CD4-positive, CD25-positive, alpha-beta regulatory T cell (primary cell): ENCODE results near the gene THRAP3. TPM values are rescaled to one million over a fixed set of nuclear protein-coding genes. Genes with fewer than 3 reads are reported as not detected.

ENCODE experiments used
- ATAC-seq, 2 donors: fragments of 150-1000 bp; cut with Tn5 transposase; one replicate each; pipeline ENCODE4 v1.10.0; 2021; ENCODE audit warnings: low read depth in 2 of 2, moderate number of reproducible peaks in 2 of 2, moderate library complexity in 1 of 2
- DNase-seq, 3 donors: peaks; one replicate each; pipeline versions ENCODE4 v3.0.0 to v3.0.0-alpha.2; 2012 to 2022; ENCODE audit warnings: mixed read lengths in 1 of 3
- H3K27ac ChIP-seq: one replicate; pipeline ENCODE4 v1.7.0; 2013; ENCODE audit warnings: mild to moderate bottlenecking, low read length; ENCODE audit not compliant: insufficient read depth, poor library complexity, severe bottlenecking
- H3K27me3 ChIP-seq: one replicate; pipeline ENCODE4 v1.7.0; 2013; ENCODE audit warnings: low read length; ENCODE audit not compliant: control insufficient read depth, insufficient read depth
- H3K36me3 ChIP-seq: one replicate; pipeline ENCODE4 v1.7.0; 2013; ENCODE audit warnings: mild to moderate bottlenecking, low read length, moderate library complexity; ENCODE audit not compliant: control insufficient read depth, insufficient read depth
- H3K4me1 ChIP-seq: 2 replicates; pipeline ENCODE4 v1.7.0; 2013; ENCODE audit warnings: mild to moderate bottlenecking, low read length; ENCODE audit not compliant: insufficient read depth, control insufficient read depth, poor library complexity, severe bottlenecking
- H3K4me3 ChIP-seq: one replicate; pipeline ENCODE4 v1.7.0; 2013; ENCODE audit warnings: low read depth, mild to moderate bottlenecking, low read length, moderate library complexity
- H3K9me3 ChIP-seq, 2 experiments: 1 replicate in 1 of 2; 2 replicates in 1 of 2; pipeline ENCODE4 v1.7.0; 2013; ENCODE audit warnings: low read length in 2 of 2, mild to moderate bottlenecking in 1 of 2, moderate library complexity in 1 of 2; ENCODE audit not compliant: control insufficient read depth in 2 of 2
- H3K27ac Mint-ChIP-seq, 3 donors: one replicate each; pipeline ENCODE4 v1.8.0; 2020 to 2022; ENCODE audit warnings: mild to moderate bottlenecking in 3 of 3, mixed read lengths in 3 of 3, moderate library complexity in 2 of 3
- H3K27me3 Mint-ChIP-seq: one replicate; pipeline ENCODE4 v1.8.0; 2022; ENCODE audit warnings: mild to moderate bottlenecking, mixed read lengths
- H3K36me3 Mint-ChIP-seq: one replicate; pipeline ENCODE4 v1.8.0; 2020; ENCODE audit warnings: mixed read lengths
- H3K4me1 Mint-ChIP-seq, 4 donors: one replicate each; pipeline ENCODE4 v1.8.0; 2020 to 2022; ENCODE audit warnings: mixed read lengths in 4 of 4, mild to moderate bottlenecking in 1 of 4
- H3K4me3 Mint-ChIP-seq, 4 donors: one replicate each; pipeline ENCODE4 v1.8.0; 2020 to 2022; ENCODE audit warnings: mild to moderate bottlenecking in 4 of 4, mixed read lengths in 4 of 4, moderate library complexity in 3 of 4
- H3K9me3 Mint-ChIP-seq, 7 donors: one replicate each; pipeline ENCODE4 v1.8.0; 2020 to 2022; ENCODE audit warnings: mixed read lengths in 7 of 7, mild to moderate bottlenecking in 3 of 7, moderate library complexity in 2 of 7
- polyA plus RNA-seq, 4 donors: library from polyadenylated mRNA; unstranded; fragments of 300-500 nt; fragmentation: Illumina TruSeq; gene quantifications; one replicate each; pipeline ENCODE4 v1.2.3, GENCODE V29; 2021
- total RNA-seq: library from RNA; stranded (reverse); gene quantifications from one replicate; pipeline ENCODE4 v1.2.3, GENCODE V29; 2022

THRAP3 gene
- total and polyA plus RNA-seq, 5 donors from 2014 or later, result 62.5 to 84.4 (median 73.0) TPM

- DNase-seq (no peak), ATAC-seq (no peak)
- peaks cover 35% of the 10 kb centered on the region for H3K36me3 ChIP-seq
- Mint-ChIP-seq H3K27ac (no peak overlapping the region), H3K27me3 (no peaks in the 10 kb centered on the region), H3K4me1 (peaks cover 33 to 49% (median 46%) of the 10 kb centered on the region in 4 donors), H3K9me3 (no peaks in the 10 kb centered on the region), H3K4me3 (no peak overlapping the region), H3K36me3 (peaks cover 32% of the 10 kb centered on the region)
- no peak overlapping the region for H3K27ac ChIP-seq
- H3K4me3 ChIP-seq, result no peak overlapping the region
- H3K4me1 ChIP-seq, result no peaks in the 10 kb centered on the region
- H3K9me3 ChIP-seq, result no peaks in the 10 kb centered on the region
- H3K27me3 ChIP-seq, result no peaks in the 10 kb centered on the region
Measured at GRCh38 chr1:36258960-36259344, 34.7 kb downstream of the THRAP3 start.

- H3K4me3 ChIP-seq, result no peak overlapping the region
- Mint-ChIP-seq H3K4me1 (peaks cover 17 to 34% (median 20%) of the 10 kb centered on the region in 4 donors), H3K36me3 (peaks cover 29% of the 10 kb centered on the region), H3K27me3 (no peaks in the 10 kb centered on the region), H3K9me3 (no peaks in the 10 kb centered on the region), H3K4me3 (no peak overlapping the region), H3K27ac (peak overlapping the region in 1 of 3 donors; percentile 23)
- H3K27me3 ChIP-seq, result no peaks in the 10 kb centered on the region
- H3K36me3 ChIP-seq, result peaks cover 40% of the 10 kb centered on the region
- no peaks in the 10 kb centered on the region for H3K9me3 ChIP-seq
- H3K4me1 ChIP-seq, result no peaks in the 10 kb centered on the region
- ATAC-seq (no peak), DNase-seq (no peak)
- H3K27ac ChIP-seq, result no peak overlapping the region
Measured at GRCh38 chr1:36268981-36269380, 44.7 kb downstream of the THRAP3 start.

GRCh38 chr1:36269408-36269838 is 45.2 kb downstream of the THRAP3 start:
- no peaks in the 10 kb centered on the region for H3K4me1 ChIP-seq
- Mint-ChIP-seq H3K27me3 (no peaks in the 10 kb centered on the region), H3K9me3 (no peaks in the 10 kb centered on the region), H3K4me1 (peaks cover 13 to 30% (median 16%) of the 10 kb centered on the region in 4 donors), H3K27ac (peak overlapping the region in 1 of 3 donors; percentile 23), H3K4me3 (no peak overlapping the region), H3K36me3 (peaks cover 25% of the 10 kb centered on the region)
- H3K9me3 ChIP-seq, result no peaks in the 10 kb centered on the region
- DNase-seq (no peak), ATAC-seq (no peak)
- H3K36me3 ChIP-seq, result peaks cover 37% of the 10 kb centered on the region
- no peak overlapping the region for H3K27ac ChIP-seq
- no peaks in the 10 kb centered on the region for H3K27me3 ChIP-seq
- H3K4me3 ChIP-seq, result no peak overlapping the region

- no peak overlapping the region for H3K27ac ChIP-seq
- H3K4me3 ChIP-seq, result no peak overlapping the region
- peak overlapping the region; percentile 9 to 51 (median 22) for H3K27ac Mint-ChIP-seq
- peaks cover 36% of the 10 kb centered on the region for H3K36me3 ChIP-seq
- H3K4me1 ChIP-seq, result no peaks in the 10 kb centered on the region
- H3K36me3 Mint-ChIP-seq, result peaks cover 21% of the 10 kb centered on the region
- no peaks in the 10 kb centered on the region for H3K27me3 ChIP-seq
- DNase-seq, result no peak
- ATAC-seq, result no peak
- no peaks in the 10 kb centered on the region for H3K27me3 Mint-ChIP-seq
- H3K4me3 Mint-ChIP-seq, result no peak overlapping the region
- H3K9me3 Mint-ChIP-seq, result no peaks in the 10 kb centered on the region
- H3K4me1 Mint-ChIP-seq, result peaks cover 9 to 23% (median 17%) of the 10 kb centered on the region in 4 donors
- no peaks in the 10 kb centered on the region for H3K9me3 ChIP-seq
Measured at GRCh38 chr1:36273024-36273423, 48.8 kb downstream of the THRAP3 start.

GRCh38 chr1:36274201-36274600 is 50.0 kb downstream of the THRAP3 start:
- H3K27ac Mint-ChIP-seq, result peak overlapping the region in 2 of 3 donors; percentile 20 to 38
- no peaks in the 10 kb centered on the region for H3K9me3 Mint-ChIP-seq
- peaks cover 9 to 29% (median 18%) of the 10 kb centered on the region in 4 donors for H3K4me1 Mint-ChIP-seq
- H3K27me3 Mint-ChIP-seq, result no peaks in the 10 kb centered on the region
- H3K36me3 Mint-ChIP-seq, result peaks cover 19% of the 10 kb centered on the region
- no peak for ATAC-seq
- Histone ChIP-seq H3K4me1 (no peaks in the 10 kb centered on the region), H3K36me3 (peaks cover 31% of the 10 kb centered on the region), H3K9me3 (no peaks in the 10 kb centered on the region), H3K27me3 (no peaks in the 10 kb centered on the region), H3K27ac (no peak overlapping the region), H3K4me3 (no peak overlapping the region)
- no peak overlapping the region for H3K4me3 Mint-ChIP-seq
- DNase-seq, result no peak

- Mint-ChIP-seq H3K36me3 (peaks cover 11% of the 10 kb centered on the region), H3K4me1 (peaks cover 8 to 36% (median 27%) of the 10 kb centered on the region in 4 donors), H3K4me3 (no peak overlapping the region), H3K27ac (no peak overlapping the region), H3K27me3 (no peaks in the 10 kb centered on the region), H3K9me3 (no peaks in the 10 kb centered on the region)
- Histone ChIP-seq H3K27me3 (no peaks in the 10 kb centered on the region), H3K4me3 (no peak overlapping the region), H3K9me3 (no peaks in the 10 kb centered on the region), H3K4me1 (no peaks in the 10 kb centered on the region), H3K36me3 (peaks cover 24% of the 10 kb centered on the region), H3K27ac (no peak overlapping the region)
- no peak for ATAC-seq
- no peak for DNase-seq
Measured at GRCh38 chr1:36276688-36277087, 52.4 kb downstream of the THRAP3 start.

- H3K27ac ChIP-seq, result peak overlapping the region; percentile 51
- H3K36me3 ChIP-seq, result peaks cover 26% of the 10 kb centered on the region
- ATAC-seq (no peak), DNase-seq (no peak)
- Mint-ChIP-seq H3K27ac (peak overlapping the region in 2 of 3 donors; percentile 63 to 81), H3K4me3 (no peak overlapping the region), H3K36me3 (peaks cover 10% of the 10 kb centered on the region), H3K27me3 (no peaks in the 10 kb centered on the region), H3K4me1 (peaks cover 7 to 31% (median 23%) of the 10 kb centered on the region in 4 donors), H3K9me3 (no peaks in the 10 kb centered on the region)
- H3K9me3 ChIP-seq, result no peaks in the 10 kb centered on the region
- no peak overlapping the region for H3K4me3 ChIP-seq
- no peaks in the 10 kb centered on the region for H3K4me1 ChIP-seq
- H3K27me3 ChIP-seq, result no peaks in the 10 kb centered on the region
Measured at GRCh38 chr1:36279110-36279788, 55.0 kb downstream of the THRAP3 start.

- H3K36me3 Mint-ChIP-seq, result peaks cover 10% of the 10 kb centered on the region
- H3K27me3 Mint-ChIP-seq, result no peaks in the 10 kb centered on the region
- H3K4me1 Mint-ChIP-seq, result peaks cover 7 to 31% (median 23%) of the 10 kb centered on the region in 4 donors
- ATAC-seq, result no peak
- no peak for DNase-seq
- no peak overlapping the region for H3K4me3 Mint-ChIP-seq
- no peak overlapping the region for H3K4me3 ChIP-seq
- peaks cover 32% of the 10 kb centered on the region for H3K36me3 ChIP-seq
- no peaks in the 10 kb centered on the region for H3K9me3 ChIP-seq
- H3K9me3 Mint-ChIP-seq, result no peaks in the 10 kb centered on the region
- peak overlapping the region; percentile 64 to 85 (median 81) for H3K27ac Mint-ChIP-seq
- no peaks in the 10 kb centered on the region for H3K27me3 ChIP-seq
- no peak overlapping the region for H3K27ac ChIP-seq
- H3K4me1 ChIP-seq, result no peaks in the 10 kb centered on the region
Measured at GRCh38 chr1:36279789-36280296, 55.6 kb downstream of the THRAP3 start.
